Fibroblast of upper back skin (primary cell): Measurements from ENCODE around the gene TRIM77.
"Not testable (repeated sequence)": the region's sequence is repeated elsewhere in the genome, so short reads cannot be mapped to it uniquely, and the experiment has no call there.

Experiments
- DNase-seq: peaks from one replicate; pipeline ENCODE4 v3.0.0-alpha.2; 2013

Gene TRIM77, protein sequence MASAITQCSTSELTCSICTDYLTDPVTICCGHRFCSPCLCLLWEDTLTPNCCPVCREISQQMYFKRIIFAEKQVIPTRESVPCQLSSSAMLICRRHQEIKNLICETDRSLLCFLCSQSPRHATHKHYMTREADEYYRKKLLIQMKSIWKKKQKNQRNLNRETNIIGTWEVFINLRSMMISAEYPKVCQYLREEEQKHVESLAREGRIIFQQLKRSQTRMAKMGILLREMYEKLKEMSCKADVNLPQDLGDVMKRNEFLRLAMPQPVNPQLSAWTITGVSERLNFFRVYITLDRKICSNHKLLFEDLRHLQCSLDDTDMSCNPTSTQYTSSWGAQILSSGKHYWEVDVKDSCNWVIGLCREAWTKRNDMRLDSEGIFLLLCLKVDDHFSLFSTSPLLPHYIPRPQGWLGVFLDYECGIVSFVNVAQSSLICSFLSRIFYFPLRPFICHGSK

DNA sequence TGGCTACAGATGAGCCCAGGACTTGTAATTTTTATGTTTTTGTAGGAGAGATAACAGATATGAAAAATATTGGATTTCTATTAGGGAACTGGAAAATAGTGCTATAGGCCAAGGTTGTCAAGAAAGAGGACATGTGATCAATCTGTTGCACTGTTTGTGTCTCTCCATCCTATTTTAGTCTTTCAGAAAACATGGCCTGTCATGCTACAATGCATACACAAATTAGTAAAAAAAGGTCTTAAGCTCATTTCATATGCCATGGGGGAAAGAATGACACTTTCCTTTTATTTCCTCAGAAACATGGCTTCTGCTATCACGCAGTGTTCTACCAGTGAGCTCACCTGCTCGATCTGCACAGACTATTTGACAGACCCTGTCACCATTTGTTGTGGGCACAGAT lies at the start of gene TRIM77:
TRIM77 (plus strand) TSS at position 301 of the 400 bp plus-strand sequence; CDS start at position 301, 0 bp downstream.
- DNase-seq: not testable (repeated sequence)

DNA sequence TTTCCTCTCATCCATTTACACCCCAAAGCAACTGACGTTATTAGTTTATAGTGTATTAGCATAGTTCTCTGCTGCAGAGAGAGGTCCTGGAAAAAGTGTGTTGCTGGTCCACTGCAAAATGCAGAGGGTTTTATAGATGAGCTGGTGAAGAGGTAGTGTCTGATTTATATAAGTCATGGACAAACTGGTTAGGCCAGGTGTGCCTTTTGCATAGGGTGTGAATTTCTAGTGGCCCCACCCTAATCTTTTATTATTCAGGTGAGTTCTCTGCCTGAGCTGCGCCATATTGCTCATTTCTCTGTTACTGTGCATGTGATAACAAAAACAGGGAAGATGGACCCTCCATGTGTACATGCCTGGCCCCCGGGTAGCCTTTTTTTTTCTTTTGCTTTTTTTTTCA lies 43.1 kb upstream of the TRIM77 start:
- no peak for DNase-seq

DNA sequence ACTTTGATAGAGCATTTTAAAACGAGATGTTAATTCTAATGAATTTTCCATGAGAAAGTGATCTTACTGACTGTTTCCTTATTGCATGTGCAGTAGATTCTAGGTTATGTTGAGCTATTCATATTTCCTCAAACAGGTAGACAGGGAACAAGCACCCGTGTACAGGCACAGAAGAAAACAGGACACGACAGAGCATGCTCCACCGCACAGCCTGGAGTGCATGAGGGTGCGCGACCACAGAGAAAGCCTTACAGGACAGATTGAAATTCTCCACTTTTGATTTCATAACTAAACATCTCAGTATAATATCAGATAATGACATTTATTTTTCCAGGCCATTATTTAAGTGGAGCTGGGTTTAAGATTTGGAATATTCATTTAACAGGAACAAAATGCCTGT lies 41.9 kb upstream of the TRIM77 start:
- not testable (repeated sequence) for DNase-seq

DNA sequence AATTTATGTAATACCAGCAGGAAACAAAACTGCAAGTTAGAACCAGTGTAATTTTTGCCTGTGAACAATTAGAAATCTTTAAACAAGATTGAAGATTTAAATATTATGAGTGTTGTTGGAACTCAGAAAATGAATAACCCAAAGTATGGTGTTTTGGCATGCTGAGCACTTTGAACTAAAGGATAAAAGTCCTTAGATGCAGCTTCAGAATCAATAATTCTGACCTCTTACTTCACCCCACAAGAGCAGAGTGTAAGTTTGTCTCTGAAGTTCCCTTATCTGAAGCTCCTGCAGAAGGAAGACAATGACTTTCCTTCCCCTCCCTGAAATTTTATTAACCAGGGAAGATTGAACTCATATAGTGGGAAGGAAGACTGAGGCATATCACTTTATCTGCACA lies 40.5 kb upstream of the TRIM77 start:
- not testable (repeated sequence) for DNase-seq

DNA sequence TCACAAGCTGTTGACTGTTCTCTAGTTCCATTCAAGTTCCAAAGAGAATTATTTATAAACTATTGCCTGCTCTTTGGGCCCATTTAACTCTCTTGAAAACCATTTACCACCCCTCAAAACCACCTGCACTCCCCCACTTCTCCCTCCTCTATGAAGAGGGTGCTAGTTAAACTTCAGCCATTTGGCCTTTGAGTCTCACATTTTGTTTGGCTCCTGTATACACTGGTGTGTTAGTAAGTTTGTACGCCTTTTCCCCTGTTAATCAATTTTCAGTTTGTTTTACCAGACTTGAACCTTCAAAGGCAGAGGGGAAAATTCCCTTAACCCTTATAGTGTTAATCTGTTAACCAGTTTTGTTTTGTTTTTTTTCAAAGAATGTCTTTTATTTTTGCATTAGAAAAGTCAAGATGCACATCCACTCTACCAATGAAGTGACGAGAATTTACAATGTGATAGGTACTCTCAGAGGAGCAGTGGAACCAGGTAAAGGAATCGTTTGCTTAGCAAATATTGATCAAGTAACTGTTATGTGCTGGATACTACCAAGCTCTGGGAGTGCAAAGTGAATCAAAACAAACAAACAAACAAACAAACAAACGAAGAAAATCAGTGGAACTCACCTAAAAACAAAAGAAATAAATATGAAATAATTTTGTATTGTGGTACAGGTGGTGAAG lies 40.0 kb upstream of the TRIM77 start:
- DNase-seq: not testable (repeated sequence)

DNA sequence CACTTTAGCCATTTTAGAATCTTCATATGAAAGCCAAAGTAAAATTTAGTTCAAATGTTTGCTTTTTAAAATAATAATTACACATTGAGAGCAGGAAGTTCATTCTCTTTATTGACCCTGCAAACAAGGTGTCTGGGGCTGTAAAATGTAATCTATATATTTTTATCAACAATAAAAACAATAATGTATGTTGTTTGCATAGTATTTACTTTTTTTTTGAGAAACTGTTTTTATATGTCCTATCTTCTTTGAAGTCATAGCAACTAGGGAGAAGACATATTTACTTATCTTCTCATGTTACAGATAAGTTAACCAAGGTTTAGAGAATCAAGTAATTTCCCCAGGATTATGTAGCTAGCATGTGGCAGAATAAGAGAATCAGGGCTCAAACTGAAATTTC lies 37.6 kb upstream of the TRIM77 start:
- not testable (repeated sequence) for DNase-seq

DNA sequence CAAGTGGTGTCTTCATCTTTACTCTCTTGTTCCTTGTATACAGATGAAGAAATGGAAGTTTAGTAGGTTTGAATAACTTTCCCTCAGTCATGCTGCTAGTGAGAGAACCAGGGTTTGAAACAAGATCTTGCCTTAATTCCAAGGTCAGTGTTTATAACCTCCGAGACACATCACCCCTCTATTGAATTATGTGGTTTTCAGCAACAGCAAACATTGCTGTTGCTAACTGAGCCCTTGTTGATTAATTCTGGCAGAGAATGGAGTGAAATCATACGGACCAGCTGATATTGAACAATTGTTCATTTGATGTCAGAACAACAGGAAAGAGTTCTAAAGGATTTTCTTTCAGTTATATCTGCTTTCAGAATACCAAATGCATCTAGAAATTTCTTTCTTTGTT lies 36.7 kb upstream of the TRIM77 start:
- DNase-seq: not testable (repeated sequence)

DNA sequence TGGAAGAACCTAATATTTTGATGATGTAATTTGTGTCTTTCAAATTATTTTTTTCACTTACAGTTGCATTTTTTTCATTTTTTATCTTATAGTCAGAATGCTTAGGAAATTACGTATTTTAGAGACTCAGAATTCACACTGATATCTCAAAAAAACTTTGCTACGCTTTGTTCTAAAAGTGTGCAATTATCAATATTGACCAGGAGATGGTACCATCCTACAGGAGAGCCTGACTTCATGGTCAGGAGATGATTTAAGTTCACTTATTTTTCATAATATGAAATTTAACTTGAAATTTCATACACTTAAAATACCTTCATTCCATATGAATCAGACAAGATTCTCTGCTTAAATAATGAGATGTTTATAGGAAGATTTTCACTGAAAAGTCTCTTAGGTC lies 34.7 kb upstream of the TRIM77 start:
- DNase-seq: not testable (repeated sequence)

DNA sequence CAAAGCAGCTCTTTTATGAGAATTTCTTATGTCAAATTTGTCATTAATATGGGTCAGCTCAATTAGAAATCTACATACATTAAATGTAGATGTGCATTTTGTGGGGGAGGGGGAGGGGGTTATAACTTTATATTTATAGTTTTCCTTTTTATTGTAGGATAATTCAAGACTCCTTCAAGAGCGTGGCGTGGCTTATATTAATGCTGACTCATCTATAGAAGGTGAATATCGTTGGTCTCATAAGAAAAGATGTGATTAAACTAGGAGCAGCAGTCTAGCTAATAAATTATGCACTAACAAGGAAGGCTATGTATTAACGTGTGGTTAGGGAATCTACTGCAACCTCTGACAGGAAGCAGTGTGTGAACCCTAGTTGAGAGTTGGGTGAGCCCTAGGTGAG lies 34.2 kb upstream of the TRIM77 start:
- DNase-seq: not testable (repeated sequence)

DNA sequence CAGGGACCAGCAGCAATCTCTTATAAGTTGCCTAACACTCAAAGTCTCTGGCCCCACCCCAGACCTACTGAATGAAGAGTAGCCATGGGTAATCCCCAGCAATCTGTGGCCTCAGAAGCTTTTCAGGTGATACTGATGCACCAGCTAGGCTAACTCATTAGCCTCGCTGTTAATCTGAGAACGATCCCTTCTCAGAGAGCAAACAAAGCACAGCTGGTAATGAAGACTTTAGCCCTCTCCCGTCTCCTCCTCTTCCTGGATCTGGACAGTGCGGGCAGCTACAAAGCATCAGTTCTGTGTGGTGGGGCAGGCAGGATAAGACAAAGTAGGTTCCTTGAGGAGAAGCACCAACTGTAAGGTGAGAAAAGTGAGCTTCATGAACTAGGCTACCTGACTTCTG lies 3.0 kb upstream of the TRIM77 start:
- DNase-seq: not testable (repeated sequence)

DNA sequence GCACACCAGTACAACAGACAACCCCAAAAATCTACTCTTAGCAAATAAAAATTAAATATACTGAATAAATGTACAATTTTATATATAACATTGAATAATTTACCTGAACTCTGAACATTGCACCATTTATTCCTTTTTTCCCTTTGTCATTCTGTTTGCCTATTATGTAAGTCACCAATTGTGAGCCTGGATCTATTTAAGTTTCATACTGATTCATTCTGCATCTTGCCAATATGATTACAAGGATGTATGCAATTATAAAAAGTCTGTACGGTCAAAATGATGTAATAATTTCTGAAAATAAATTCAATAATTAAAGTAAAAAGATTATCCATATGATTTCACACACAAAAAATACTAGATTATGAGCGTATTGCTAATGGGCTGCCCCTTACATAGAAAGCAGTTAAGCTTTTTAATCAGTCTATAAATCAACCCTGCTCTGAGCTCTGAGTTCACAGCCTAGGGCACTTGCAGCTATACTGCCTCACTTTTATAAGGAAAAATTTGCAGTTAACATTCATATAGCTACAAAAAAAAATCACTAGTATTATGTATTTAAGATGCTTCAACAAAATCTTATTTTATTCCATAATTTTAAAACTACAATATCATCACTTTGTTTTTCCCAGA lies 14.9 kb downstream of the TRIM77 start:
- not testable (repeated sequence) for DNase-seq

DNA sequence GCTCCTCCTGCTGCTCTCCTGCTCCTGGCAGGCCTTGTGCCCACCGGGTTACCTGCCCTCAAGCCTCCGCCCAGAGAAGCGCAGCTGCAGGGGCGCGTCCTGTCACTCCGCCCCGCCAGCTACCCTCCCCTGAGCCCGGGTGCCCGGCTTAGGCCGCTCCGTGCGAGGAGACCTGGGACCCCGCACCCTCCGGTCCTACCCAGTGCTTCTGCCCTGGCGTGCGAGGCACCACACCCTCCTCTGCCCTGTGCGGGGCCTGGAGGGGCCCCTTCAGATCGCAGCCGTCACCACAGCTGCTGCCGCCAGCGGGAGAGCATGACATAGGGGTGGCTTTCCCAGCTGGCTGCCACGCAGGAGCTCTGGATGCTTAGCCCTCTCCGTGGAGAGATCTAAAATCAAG lies 20.1 kb downstream of the TRIM77 start:
- DNase-seq: not testable (repeated sequence)

DNA sequence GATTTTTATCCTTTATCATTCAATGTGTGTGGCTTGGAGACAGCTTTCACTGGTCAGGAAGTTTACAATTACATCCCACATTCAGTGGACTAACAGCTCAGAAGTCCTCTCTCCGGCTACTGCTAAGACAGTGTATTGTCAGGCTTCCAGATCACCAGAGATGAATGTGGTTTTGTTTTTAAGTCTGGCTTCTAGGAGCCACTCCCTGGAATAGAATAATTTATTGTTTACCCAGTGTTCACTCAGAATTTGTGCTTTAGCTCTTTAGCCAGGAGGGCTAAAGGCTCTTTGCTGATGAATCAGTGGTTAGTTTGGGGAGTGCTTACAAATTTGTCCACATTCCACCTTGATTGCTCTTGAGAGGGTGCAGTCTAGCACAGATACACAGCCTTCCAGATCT lies 26.5 kb downstream of the TRIM77 start:
- DNase-seq: no peak

DNA sequence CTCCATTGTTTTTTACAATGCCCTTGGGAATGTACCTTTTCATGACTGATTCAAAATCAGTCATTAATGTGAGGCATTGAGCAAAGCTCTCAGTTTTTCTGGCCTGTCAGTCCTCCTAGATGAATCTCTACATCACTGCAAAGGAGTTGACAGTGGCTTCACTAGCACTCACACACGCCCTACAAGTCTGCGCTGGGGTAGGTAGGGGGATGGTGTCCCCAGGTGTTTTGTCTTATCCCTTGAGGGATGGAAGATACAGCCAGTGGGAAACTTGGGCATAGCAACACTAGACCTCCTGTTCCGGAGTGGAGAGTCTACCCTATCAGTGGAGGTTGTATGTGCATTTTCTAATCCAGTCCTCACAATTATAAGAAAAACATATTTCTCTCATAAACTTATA lies 27.0 kb downstream of the TRIM77 start:
- DNase-seq: no peak

DNA sequence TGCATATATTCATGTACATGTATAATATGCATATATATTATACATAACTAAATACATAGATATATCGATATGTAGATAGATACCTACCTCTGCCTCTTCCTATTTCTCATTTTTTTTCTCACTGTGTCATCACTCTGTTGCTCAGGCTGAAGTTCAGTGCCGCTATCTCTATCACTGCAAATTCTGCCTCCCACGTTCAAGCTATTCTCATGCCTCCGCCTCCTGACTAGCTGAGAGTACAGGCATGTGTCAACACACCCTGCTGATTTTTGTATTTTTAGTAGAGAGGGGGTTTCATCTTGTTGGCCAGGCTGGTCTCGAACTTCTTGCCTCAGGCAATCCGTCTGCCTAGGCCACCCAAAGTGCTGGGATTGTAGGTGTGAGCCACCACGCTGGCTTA lies 31.3 kb downstream of the TRIM77 start:
- not testable (repeated sequence) for DNase-seq

DNA sequence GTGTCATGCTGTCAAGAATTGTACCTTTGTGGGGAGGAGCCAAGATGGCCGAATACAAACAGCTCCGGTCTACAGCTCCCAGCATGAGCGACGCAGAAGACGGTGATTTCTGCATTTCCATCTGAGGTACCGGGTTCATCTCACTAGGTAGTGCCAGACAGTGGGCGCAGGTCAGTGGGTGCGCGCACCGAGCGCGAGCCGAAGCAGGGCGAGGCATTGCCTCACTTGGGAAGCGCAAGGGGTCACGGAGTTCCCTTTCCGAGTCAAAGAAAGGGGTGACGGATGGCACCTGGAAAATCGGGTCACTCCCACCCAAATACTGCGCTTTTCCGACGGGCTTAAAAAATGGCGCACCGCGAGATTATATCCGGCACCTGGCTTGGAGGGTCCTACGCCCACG lies 34.1 kb downstream of the TRIM77 start:
- not testable (repeated sequence) for DNase-seq

DNA sequence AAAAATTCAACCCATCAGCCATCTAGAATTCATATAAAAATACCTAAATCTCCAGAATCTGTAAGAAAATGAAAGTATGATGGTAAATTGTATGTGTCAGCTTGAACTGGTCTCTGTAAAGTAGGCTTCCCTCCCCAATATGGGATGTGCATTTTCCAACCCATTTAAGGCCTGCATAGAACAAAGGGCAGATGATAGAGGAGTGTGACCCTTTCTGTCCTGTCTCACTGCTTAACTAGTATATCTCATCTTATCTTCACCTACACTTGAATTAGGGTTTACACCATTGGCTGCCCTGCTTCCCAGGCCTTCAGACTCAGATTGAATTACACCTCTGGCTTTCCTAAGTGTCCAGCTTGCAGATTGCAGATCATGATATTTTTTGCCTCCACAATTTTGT lies 40.7 kb downstream of the TRIM77 start:
- DNase-seq: not testable (repeated sequence)
